ENCODE measurements around the gene LTA4H. TPM values are rescaled to one million over a fixed set of nuclear protein-coding genes. Genes with fewer than 3 reads are reported as not detected.

Gene LTA4H
- total RNA-seq, 1 donor from 2014 or later = 35.5 TPM

DNA sequence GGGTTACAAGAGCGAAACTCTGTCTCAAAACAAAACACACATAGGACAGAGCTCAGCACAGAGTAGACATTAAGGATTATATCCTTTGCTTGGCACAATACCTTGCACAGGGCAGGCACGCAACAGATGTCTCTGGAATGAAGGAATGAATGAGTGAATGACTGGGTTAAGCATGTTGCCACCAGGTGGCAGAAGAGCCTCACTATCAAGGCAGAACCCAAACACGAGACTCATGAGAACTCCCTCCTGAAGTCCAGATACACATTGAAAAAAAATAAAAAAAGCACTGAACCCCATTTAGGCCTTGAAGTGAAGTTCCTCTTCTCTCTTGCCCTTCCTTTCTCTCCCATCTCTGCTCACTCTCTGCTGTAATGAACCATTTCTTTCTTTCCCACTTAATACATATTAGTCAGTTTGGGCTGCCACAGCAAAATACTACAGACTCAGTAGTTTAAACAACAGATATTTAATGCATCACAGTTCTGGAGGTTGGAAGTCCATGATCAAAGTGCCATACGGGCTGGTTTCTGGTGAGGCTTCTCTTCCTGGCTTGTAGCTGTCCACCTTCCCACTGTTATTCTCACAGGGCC is 26.6 kb upstream of the LTA4H start:
- intact Hi-C loops (cut with DNase I) = loop anchor here (2.0 to 10.0 kb wide), 3 partner anchors 153 to 455 kb away; partner anchors contain the start of gene CDK17
- DNase-seq (ENCODE audit: low spot score) = no peak

DNA sequence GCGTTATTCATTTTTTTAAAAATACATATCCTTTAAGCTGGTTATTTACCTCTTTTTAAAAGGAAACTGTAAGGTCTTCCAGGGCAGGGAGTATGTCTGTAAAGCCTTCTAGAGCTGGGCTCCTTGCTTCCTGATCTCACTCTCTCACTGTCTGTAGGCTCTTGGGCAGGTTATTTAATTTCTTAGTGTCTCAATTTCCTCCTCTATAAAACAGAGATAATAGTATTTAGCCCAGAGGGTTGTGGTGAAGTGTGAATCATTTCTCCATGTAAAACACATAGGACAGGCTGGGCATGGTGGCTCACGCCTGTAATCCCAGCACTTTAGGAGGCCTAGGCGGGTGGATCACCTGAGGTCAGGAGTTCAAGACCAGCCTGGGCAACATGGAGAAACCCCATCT is 25.9 kb upstream of the LTA4H start:
- intact Hi-C loops (cut with DNase I) = loop anchor here (10.0 kb wide), 1 partner anchor 343 kb away; the partner anchor contains the start of gene CDK17
- DNase-seq (ENCODE audit: low spot score) = no peak

DNA sequence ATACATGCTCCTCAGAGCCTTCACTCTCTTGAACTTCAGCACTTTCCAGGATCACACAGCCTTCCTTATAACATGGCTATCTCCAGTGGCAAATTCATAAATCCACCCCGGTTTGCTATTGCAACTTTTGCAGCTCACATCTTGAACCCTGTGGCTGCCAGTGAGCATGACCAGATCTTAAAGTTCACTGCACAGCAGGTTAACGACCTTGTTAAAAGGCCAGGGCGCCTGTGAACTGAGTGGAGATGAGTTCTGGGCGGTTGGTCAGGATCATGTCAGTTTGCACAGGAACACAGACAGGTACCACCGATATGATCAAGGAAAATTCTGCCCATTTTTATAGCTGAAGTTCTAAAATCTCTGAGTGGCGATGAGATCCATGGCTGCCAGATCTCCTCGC is 24.7 kb upstream of the LTA4H start:
- intact Hi-C loops (cut with DNase I) = loop anchor here (10.0 kb wide), 1 partner anchor 345 kb away; the partner anchor contains the start of gene CDK17
- DNase-seq (ENCODE audit: low spot score) = no peak

DNA sequence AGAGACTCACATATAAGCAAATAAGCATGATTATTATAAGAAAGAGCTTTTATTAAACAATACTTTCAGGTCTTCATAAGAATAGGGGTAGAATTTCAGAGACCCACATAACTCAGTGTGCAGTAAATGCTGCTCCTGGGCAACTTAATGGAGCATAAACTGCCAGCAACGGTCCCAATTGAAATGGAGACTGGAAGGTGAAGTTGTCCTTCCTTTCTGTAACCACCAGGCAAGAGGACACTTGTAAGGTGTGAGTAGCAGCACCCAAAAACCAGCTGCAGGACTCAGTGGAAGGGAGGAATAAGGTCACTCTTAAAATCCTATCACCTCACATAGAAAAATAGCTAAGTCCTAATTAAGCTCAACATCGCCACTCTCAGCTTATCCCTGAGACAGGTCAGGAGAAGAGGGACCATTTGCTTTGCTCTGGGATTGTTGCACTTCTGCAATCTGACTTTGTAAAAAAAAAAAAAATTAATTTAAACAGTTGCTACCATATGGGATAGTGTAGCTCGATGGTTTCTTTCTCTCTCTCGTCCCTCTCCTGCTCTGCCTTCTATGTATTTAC is 22.7 kb upstream of the LTA4H start:
- DNase-seq (ENCODE audit: low spot score) = no peak
- intact Hi-C loops (cut with DNase I) = no loop called here

DNA sequence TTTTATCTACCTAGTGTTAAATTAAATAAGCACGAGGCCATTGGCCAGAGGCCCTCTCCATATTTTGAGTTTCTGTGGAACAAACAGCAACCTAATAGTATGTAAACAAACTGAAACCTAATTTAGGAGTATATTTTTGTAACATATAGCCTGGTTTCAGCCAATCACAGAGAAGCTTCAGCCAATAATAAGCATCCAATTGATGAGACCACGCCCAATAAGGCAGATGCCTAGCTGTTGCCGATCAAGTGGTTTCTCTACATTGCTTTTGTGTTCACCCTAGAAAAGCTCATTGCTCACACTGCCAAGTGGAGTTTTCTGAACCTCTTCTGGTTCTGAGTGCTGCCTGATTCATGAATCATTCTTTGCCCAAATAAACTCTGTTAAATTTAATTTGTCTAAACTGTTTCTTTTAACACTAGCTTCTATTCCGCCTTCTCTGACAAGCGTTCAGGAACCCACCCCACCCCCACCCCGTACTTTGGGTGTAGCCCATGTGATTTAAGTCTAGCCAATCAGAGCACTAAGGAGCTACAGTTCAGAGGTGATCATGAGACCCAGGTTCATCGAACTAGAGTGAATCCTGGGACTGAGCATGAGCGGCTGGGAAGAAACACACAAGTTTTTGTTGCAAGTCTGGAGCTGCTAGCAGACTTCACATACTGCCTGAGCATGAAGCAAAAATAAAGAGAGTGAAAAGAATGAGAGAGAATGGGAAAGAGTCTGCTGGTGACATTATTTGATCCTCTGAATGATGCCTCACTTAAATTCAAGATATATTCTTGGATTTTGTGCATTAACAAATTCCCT is 21.5 kb upstream of the LTA4H start:
- intact Hi-C loops (cut with DNase I) = no loop called here
- DNase-seq (ENCODE audit: low spot score) = no peak

DNA sequence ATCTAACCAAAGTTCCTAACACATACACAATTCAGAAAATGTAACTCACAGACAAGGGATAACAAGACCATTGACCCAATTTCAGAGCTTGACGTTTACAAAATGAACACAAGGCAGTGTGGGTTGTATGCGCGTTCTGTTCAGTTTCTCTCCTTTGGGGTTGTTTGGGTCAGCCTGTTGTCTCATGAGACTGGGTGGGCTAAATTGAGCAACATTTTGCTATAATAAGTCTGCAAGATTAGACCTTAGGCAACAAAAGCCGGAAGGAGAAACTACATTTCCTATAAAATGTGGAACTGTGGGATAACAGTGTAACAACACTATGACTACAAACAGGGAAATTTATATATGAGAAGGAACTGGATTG is 18.8 kb upstream of the LTA4H start:
- DNase-seq (ENCODE audit: low spot score) = no peak
- intact Hi-C loops (cut with DNase I) = no loop called here

DNA sequence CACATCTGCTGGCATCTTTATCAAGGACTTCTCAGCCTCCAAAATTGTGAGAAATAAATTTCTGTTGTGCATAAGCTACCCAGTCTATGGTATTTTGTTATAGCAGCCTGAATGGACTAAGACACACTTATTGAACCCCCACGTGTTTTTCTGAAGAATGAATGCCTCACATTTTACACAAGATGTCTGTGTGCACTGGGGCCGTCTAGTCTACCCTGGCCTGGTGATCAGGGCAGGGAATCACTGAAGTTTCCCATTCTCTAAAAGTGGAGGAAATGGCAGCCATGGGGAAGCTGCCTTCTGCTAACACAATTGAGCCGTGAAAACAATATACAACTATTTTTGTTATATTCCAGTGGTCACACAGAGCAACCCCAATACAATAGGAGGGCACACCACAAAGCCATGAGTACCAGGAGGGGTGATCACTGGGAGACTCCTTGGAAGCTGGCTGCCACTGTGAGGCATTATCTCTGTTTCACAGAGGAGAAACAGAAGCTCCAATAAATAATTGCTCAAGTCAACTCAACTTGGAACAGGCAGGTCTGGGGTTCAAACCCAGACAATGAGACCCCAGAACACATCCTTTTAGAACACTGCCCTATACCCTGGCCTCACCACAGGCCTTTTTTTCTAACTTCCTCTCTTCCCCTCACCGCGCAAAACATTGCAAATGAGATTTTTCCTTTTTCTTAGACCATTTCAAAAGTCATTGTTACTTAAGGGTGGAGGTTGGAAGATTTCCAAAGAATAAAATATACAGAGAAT is 18.3 kb upstream of the LTA4H start:
- no peak for DNase-seq (ENCODE audit: low spot score)
- intact Hi-C loops (cut with DNase I) = no loop called here

DNA sequence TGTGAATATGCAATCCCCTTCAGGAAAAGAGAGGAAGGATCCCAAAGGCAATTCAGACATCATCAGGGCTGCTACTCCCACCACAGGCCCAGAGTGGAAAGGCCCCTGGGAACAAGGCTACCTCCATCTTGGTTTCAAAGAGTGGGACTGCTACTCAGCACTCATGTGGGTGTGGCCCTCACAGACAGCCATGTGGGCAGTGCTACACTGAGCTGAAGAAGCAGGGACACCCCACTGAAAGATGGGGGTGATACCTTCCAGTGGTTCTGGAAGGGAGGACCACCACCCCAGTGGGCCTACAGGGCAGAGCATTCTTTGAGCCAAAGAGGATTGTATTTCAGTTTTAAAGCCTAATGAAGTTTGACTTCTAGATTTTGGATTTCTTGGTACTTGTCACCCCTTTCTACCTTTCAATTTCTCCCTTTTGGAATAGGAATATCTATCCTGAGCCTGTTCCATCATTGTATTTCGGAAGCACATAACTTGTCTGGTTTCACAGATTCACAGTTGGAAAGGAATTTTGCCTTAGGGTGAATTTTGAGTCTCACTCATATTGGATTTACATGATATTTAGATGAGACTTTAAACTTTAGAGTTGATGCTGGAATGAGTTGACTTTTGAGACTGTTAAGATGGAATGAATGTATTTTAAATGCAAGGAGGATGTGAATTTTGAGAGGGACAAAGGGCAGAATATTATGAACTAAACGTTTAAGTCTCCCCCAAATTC is 16.5 kb upstream of the LTA4H start:
- DNase-seq (ENCODE audit: low spot score) = no peak
- intact Hi-C loops (cut with DNase I) = no loop called here

DNA sequence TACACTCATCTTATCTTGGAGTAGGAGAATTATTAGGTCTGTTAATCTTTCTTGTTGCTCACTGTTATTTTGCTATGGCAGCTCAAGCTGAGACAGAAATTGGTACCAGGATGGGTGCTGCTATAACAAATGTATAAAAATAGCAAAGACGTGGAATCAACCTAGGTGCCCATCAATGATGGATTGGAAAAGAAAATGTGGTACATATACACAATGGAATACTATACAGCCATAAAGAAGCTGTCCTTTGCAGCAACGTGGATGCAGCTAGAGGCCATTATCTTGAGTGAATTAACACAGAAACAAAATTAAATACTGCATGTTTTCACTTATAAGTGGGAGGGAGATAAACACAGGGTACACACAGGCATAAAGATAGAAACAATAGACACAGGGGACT is 14.8 kb upstream of the LTA4H start:
- DNase-seq (ENCODE audit: low spot score) = no peak
- intact Hi-C loops (cut with DNase I) = no loop called here

DNA sequence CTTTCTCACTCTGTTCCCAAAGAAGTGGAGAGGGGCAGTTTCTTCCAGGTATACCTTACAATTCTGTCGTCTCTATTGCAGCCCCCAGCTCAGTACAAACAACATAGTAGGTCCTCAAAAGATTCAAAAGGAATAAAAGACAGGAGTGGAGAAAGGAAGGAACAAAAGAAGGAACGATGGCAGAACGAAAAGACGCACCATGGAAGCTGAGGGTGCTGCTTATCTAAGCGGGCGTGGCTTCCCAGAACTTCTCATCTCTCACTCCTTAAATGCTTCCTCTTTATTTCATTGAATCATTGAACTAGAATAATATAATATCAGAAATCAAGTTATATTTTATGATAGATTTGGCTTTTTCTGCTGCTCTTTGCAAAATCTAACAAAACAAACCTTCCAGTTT is 13.7 kb upstream of the LTA4H start:
- no peak for DNase-seq (ENCODE audit: low spot score)
- intact Hi-C loops (cut with DNase I) = no loop called here

DNA sequence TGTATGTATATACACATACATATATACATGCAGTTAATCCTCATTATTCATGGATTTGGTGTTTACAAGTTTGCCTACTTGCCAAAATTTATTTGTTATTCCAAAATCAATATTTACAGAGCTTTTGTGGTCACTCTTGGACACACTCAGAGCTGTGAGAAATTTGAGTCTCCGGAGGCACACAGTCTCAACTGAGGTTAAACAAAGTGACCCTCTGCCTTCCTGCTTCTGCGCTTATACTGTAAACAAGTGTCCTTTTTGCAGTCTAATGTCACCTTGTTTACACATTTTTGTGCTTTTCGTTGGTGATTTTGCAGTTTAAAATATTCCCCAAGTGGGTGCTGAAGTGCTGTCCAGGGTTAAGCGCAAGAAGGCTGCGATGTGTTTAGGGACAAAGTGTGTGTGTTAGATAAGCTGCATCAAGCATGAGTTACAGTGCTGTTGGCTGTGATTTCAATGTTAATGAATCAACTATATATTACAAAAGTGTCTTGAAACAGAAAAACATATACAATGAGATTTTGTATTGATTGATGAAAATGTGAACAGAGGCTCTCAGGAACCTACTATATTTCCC is 13.1 kb upstream of the LTA4H start:
- no peak for DNase-seq (ENCODE audit: low spot score)
- intact Hi-C loops (cut with DNase I) = no loop called here

DNA sequence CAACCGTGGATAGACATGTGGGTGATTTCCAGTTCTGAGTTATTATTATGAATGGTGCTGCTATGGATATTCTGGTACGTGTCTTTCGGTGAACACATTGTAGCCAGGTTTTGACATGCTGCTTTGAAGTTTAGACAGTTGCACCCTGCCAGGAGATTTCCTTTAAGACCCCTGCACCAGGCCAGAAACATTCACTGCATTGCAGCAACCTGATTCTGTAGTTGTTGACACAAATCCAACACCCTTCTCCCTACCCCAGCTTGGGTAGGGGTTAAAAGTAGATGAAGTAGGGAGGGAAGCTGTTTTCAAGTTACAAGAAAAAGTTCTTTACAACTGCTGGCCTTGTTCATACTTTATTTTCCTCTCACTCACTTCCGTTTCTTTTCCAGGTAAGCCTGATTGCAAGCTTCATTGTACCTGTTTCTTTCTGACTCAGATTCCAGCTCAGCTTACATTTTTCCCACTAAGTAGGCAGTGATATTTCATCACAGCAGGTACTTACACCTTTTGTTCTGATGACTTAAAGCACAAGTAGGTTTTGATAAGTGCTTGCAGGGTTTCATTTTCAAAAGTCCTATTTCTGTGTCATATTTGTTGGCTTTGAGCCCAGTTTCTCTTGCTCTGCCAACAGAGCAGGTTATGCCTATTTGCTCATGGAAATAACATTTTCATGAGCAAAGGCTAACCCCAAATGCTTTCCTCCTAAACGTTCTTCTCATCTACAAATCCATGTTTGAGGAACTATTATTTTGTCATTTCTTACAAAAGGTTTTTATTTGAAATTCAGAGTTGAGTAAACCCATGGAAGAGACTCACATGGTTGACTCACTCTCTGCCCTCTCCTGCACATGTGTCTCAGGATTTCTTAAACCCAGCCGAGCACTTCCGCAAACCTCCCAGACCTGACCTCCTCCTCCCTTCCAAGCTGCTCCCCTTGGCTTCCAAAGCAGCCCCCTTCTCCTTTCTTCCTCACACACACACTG is 12.1 kb upstream of the LTA4H start:
- no peak for DNase-seq (ENCODE audit: low spot score)
- intact Hi-C loops (cut with DNase I) = no loop called here

DNA sequence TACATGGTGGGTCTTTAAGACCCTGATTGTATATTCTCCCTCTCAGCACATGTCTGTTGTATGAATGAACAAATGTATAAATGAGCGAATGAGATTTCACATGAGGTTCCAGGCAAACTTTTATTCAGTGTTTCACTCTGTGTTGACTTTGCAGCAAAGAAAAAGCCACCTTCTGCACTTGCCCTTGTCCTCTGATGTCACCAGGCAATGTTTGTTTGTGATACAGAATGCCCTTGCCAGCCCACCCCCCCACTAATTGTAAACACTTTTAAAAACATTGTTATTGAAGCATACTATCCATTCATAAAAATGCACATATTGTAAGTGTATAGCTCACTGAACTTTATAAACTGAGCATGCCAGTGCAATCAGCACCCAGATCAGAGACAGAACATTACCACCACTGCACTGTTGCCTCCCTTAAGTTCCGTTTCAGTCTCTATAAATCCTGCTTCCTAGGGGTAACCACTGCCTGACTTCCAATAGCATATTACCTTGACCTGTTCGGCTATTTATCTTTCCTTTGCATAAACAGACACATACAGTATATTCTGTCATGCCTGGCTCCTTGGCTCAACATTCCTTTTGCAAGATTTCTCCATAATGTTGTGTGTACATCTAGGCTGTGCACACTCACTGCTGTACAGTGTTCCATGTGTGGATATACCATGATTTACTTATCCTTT is 11.3 kb upstream of the LTA4H start:
- intact Hi-C loops (cut with DNase I) = no loop called here
- no peak for DNase-seq (ENCODE audit: low spot score)

DNA sequence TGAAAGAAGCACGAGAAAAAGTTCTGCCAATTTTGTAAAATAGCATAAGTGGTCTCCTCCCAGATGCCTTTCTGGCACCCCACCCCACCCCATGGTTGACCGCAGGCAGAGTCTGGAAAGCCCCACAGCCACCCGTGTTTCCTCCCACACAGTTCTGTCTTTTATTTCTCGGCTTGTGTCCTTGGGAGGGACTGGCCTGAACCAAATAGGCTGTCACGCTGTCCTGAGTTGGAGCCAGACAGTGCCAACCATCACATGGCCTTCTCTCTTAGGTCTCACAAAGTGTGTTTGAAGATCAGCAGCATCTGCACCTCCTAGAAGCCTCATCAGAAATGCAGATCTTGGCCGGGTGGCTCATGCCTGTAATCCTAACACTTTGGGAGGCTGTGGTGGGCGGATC is 10.2 kb upstream of the LTA4H start:
- DNase-seq (ENCODE audit: low spot score) = no peak
- intact Hi-C loops (cut with DNase I) = no loop called here

DNA sequence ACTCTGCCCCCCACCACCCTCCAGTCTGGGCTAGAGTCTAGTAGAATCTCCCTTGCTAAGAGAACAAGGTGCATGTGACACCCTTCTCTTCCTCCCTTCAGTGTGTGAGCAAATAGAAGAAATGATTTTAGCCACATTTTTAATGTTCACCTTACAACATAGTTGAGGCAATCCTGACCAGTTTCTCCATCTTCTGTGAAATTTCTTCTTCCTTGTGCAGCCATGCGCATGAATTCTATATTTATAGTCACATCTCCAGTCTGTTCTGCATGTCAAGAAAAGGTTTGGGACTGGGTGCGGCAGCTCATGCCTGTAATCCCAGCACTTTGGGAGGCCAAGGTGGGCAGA is 9.5 kb upstream of the LTA4H start:
- intact Hi-C loops (cut with DNase I) = no loop called here
- no peak for DNase-seq (ENCODE audit: low spot score)

DNA sequence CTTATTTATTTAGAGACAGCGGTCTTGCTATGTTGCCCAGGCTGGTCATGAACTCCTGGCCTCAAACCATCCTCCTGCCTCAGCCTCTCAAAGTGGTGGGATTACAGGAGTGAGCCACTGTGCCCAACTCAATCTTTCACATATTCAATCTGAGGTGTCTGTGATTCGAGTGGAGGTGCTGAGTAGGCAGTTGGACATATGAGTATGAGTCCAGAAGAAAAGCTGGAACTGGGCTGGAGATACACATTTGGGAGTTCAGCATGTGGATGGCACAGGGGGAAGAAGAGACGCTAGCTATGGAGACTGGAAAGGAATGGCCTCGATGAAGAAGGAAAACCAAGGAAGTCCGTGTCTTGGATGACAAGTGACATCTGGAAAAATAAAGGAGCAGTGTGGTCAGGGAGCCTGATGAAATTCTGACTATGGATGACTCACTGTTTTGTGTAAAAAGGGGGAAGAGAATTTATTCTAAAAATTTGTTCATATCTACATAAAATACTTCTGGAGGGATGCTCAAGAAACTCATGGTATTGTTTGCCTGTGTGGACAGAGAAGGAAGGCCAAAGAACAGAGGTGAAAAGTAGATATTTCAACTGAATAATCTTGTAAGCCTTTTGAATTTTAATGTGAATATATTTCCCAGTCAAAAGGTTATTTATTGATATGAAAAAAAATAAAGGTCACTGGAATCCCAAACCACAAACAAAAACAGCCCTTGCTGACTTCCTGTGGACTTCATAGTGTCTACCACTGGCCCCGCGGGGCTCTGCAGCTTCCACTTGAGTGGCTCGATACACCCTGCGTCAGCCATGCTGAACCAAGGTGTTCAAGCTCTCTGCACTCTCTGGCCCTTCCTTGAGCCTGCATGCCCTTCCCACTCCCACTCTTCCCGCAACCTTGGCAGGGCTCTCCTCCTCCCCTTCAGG is 8.9 kb upstream of the LTA4H start:
- intact Hi-C loops (cut with DNase I) = no loop called here
- no peak for DNase-seq (ENCODE audit: low spot score)

DNA sequence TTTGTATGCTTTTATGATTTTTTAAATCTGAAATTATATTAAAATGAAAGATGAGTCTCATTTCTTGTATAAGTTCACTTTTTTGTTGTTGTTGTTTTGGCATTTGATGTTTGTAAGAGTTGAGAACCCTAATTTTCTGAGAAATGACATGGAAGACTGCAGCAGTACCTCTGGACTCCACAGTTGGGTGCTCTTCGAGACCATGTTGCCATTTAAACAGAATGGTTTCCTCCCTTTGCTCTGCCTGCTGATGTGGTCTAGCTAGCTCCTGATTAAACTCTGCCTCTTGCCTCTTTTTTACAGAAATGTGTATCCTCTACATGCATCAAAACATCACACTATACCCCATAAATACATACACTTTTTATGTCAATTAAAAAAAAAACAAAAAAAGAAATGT is 5.8 kb upstream of the LTA4H start:
- intact Hi-C loops (cut with DNase I) = no loop called here

More for the DNA sequence above, 5.8 kb upstream of the LTA4H start:
- no peak for DNase-seq (ENCODE audit: low spot score)

All from cardiac septum (tissue), 1 donor.